HG03565 (cell line): ENCODE measurements around the gene RASA1.

Experiments used
- ATAC-seq: cut with Tn5 transposase; IDR thresholded peaks from one replicate; pipeline ENCODE4 v1.9.1; 2021; ENCODE audit warnings: mild to moderate bottlenecking, moderate library complexity; ENCODE audit not compliant: unreplicated experiment

RASA1 gene

DNA sequence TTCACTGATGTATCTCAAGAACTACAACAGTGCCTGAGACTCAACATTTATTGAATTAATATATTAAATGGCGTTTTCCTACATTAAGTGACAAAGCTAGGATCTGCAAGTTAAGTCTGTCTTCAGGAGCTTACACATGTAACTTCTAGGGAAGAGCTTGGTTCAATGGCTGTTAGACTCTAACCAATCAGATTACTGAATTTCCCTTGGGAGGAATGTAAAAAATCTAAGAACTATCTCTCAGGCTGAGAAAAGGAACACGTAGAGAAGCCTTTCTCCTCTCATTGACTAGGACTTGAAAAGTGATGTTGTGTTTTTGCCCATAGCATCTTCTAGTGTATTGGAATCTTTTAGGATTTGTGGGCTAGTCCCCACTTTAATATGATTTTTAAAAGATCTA, 91.4 kb downstream of the RASA1 start:
- ATAC-seq = no peak

- no peak for ATAC-seq
Measured at GRCh38 chr5:87360132-87360531, 92.4 kb downstream of the RASA1 start.

- ATAC-seq = no peak
Measured at GRCh38 chr5:87361031-87361445, 93.4 kb downstream of the RASA1 start.

GRCh38 chr5:87361536-87362213, 94.0 kb downstream of the RASA1 start:
- no peak for ATAC-seq

GRCh38 chr5:87367243-87367642, 99.6 kb downstream of the RASA1 start:
- ATAC-seq = no peak

GRCh38 chr5:87368601-87369000, 100.9 kb downstream of the RASA1 start:
- ATAC-seq = no peak

DNA sequence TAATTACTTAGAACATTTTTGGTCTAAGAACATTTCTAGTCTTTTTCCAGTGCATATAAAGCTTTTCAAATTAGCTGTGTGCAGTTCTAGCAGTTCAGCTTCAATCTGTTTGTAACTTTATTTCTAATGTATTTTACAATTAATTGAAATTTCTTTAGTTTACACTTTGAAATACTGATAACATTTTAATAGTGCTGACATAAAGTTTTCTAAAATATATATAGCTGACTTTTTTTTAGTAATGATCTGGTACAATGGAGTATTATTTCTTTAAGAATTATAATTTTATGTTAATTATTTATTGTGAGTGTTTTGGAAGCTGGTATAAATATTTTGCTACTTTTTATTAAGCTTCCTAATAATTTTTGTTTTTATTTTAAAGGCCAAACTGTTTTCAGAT, 101.7 kb downstream of the RASA1 start:
- ATAC-seq = no peak

DNA sequence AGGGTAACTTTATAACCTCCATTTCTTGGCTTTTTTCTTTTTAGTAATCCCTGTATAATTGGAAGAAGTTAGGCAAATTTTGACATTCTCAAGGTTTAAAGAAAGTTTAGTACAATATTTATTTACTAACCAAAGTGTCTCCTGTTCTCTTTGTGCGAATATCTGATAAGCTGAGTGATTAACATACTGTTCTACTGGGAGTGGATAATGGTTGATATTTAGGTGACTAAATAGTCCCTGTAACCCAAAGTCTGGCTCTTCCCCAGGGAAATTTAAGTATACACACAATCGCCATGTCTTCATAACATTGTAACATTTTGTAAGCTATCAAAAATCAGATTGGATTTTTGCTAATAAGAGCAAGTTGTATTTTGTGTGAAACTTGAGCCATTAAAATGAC, 105.0 kb downstream of the RASA1 start:
- ATAC-seq = no peak

DNA sequence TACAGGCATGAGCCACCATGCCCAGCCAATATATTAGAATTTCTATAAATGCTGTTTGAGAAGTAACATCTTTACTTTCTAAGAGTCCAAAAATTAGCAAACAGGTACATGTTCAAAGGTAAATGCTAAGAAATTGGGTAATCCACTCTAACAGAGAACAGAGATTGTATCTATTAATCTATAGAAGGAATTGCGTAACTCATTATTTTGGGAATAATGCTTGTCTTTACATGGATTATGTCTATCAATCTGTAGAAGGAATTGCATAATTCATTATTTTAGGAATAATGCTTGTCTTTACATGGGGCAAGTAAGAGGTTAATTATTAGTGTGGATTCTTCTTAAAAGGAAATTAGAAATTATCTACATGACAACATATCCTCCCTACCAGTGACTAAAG, 114.5 kb downstream of the RASA1 start:
- ATAC-seq = no peak

- ATAC-seq = no peak
Measured at GRCh38 chr5:87383216-87383615, 115.5 kb downstream of the RASA1 start.

- no peak for ATAC-seq
Measured at GRCh38 chr5:87385802-87386201, 118.1 kb downstream of the RASA1 start.

DNA sequence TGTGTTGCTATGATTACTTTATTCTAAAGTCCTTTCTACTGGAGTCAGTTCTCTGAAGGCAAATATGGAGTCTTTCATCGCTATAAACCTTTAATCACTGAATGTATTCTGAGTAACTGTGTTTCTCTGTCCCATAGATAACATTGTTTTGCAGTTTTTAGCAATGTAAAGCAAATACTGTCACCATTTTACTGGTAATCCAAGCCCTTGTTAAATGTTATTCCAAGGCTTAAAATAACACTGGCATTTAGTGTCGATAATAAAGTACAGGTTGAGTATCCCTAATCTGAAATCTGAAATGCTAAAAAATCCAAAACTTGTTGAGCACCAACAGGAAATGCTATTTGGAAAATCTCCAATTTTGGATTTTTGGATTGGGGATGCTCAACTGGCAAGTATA, 120.4 kb downstream of the RASA1 start:
- no peak for ATAC-seq

GRCh38 chr5:87389296-87390034, 121.8 kb downstream of the RASA1 start:
- ATAC-seq = no peak

DNA sequence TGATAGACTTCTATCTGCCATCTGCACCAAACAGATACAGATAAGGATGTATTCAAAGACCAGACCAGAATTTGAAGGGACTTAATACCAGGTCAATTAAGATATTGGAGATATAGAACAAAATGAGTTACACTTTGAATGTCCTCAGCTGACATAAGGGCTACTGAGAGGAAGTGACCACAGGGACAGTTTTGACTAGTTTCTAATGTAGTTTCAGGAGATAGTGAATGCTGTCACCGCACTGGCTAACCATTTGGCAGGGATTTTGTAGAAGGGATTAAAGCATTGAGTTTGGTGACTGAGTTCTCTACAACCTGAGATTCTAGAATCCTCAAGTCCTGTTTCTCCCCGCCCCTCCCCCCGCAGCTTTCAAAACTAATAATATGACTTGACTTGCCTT, 122.4 kb downstream of the RASA1 start:
- peak; percentile 67 for ATAC-seq

DNA sequence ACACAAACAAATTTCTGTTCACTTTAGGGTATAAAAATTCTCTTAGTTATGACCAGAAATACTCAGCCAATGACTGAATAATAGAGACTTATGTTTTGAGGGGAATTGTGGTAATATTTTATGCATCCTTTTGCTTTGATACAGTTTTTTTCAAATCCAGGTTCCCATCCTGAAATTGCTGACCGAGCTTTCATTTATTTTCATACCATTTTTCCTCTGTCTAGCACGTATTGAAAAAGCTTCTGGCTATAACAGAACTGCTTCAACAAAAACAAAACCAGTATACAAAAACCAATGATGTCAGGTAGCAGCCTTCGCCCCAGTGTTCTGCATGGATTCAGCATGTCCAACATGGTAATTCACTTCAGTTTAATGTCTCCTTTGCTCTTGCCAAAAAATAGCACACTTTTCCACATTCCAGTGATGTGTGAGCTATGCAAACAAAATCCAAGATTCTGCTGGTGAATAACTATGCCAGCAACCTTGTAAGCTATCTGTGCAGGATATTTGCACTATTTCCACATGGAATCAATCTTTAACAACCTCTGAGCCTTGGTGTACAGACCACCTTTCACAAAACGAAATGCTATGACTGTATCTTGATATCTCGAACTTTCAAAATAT, 123.0 kb downstream of the RASA1 start:
- ATAC-seq = no peak

- no peak for ATAC-seq
Measured at GRCh38 chr5:87392170-87392569, 124.5 kb downstream of the RASA1 start.

- ATAC-seq = no peak
Measured at GRCh38 chr5:87392801-87393200, 125.1 kb downstream of the RASA1 start.

DNA sequence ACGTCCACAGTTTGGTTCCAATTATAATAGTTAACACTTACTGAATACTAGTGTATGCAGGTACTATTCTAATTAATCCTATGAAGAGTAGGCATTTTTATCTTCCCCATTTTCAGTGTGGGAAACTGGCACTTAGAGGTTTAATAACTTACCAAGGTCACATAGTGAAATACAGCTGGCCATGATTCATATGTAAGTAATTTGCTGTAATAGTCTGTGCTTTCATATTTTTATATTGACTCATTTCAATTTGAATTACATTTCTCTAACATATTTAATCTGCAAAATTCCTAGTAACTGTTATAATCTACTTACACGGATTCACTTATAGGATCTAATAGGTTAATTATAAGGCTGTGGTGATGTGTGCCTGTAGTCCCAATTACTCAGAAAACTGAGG, 125.6 kb downstream of the RASA1 start:
- ATAC-seq = no peak

DNA sequence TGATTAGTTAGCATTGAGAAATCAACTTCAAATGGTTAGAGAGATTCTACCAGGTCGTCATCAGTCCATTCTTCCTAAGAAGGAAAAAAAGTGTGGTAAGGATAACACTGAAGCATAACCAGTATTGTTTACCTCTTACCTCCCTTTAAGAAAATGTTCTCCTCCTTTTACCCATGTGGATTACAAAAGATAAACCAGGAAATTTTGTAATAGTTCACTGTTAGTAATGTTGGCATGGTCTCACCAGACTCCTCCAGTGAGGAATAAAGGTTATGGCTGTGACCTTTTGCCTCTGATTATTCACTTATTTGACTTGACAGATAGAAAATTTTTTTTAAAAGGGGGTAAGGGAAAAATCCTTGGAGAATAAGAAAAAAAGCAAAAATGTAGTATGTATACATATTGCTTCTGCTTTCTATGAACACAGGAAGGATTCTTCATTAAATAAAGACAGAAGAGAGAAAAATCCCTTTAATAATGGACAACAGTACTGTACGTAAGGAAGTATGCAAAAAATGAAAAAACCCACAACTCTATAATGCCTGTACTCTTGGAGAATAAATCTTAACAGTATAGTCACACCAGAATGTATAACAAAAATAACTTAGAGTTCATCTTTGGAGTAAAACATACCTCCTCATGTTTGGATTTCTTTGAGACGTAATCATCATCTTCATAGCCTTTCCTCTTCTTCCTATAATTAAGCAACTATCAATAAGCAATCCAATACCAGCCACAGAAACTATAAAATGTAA, 126.9 kb downstream of the RASA1 start:
- ATAC-seq = no peak

DNA sequence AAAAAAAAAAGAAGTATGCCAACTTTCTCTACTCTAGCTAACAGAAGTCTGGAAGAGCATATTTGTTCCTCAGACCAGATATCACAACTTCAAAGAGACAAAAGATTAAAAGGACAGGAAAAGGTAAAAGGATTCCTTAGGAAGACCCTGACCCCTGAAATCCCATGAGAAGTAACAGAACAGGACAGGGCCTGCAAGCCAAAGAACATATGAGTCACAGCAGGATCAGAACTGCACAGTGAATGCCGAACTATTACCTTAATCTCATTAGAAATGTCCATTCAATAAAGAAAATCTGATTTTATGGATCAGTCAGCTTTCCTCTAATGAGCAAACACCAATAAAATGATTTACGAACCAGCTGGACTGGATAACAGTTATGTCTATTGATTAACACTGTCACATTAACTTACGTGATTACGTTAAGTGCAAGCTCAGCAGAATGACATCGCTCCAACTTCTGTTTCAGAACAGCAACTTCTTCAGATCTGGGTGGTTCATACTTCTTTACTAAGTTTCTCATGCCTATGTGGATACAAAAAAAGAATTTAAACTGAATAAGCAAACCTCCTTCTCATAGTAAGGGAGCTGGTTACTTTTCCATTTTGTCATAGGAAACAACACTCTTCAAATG, 131.4 kb downstream of the RASA1 start:
- no peak for ATAC-seq

DNA sequence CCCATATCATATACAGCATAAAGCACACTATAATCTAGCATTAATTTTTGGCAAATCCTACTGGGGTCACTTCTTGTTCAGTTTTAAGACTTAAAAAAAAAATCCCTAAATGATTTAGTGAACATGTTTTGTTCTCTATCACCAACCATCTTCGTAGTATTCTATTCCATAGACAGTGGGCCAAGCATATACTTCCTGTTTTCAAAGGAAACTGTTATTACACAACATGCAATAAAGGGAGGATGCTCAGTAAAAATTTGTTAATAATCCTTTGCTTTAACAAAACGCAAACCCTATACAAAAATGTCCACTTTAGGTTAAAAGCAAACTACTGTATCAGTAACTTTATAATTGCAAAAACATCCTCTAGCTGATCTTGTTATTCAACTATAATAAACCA, 132.0 kb downstream of the RASA1 start:
- no peak for ATAC-seq
